SK-N-SH treated with all-trans-retinoic acid at 6 μM for 48 hours (cell line): ENCODE data around the gene CELF5.

Experiments
- ZFP3 ChIP-seq: fragments of 250-450 bp; sonication (Bioruptor Pico); IDR thresholded peaks from 2 replicates; pipeline ENCODE4 v1.5.0; 2020; ENCODE audit warnings: mild to moderate bottlenecking, moderate library complexity
- ZNF70 ChIP-seq: fragments of 450-650 bp; formaldehyde crosslinking; IDR thresholded peaks from 2 replicates; pipeline ENCODE4 v1.5.0; 2020; ENCODE audit warnings: mild to moderate bottlenecking, moderate library complexity

DNA sequence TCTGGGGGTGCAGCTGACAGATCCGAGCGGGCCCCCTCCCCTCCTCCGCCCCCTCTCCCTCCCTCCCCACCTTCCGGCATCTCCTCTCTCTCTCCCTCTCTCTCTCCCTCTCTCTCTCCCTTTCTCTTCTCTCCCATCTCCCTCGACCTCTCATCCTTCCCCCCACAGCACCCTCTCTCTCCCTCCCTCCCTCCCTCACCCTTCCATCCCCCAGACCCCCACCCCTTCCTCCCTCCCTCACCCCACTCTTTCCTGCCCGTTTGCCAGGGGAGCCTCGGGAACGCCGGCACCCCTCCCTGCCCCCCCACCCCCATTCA lies 666 bp downstream of the CELF5 start:
- TF ChIP-seq ZNF70 (CRISPR knock-in tag) (no peak), ZFP3 (CRISPR knock-in tag) (no peak)
